ENCODE measurements around the gene CRLF1. TPM values are rescaled to one million over a fixed set of nuclear protein-coding genes. Genes with fewer than 3 reads are reported as not detected.
"Not testable (repeated sequence)": the region's sequence is repeated elsewhere in the genome, so short reads cannot be mapped to it uniquely, and the experiment has no call there.

Gene CRLF1
- total RNA-seq, 1 donor from 2014 or later, result 10.1 TPM

- DNase-seq (ENCODE audit: low spot score), result not testable (repeated sequence)
Measured at GRCh38 chr19:18592732-18593131, 13.9 kb downstream of the CRLF1 start.

- no peak for DNase-seq (ENCODE audit: low spot score)
Measured at GRCh38 chr19:18591735-18592385, 14.7 kb downstream of the CRLF1 start.

- peak; percentile 82 for DNase-seq (ENCODE audit: low spot score)
Measured at GRCh38 chr19:18590273-18591272, 16.0 kb downstream of the CRLF1 start.

GRCh38 chr19:18589380-18590272 lies 17.0 kb downstream of the CRLF1 start:
- peak; percentile 70 for DNase-seq (ENCODE audit: low spot score)

- peak; percentile 87 for DNase-seq (ENCODE audit: low spot score)
Measured at GRCh38 chr19:18588611-18589379, 17.8 kb downstream of the CRLF1 start, which contains the start of gene REX1BD. REX1BD (plus strand) TSS chr19:18588798; CDS start chr19:18588802, 4 bp downstream.

- no peak for DNase-seq (ENCODE audit: low spot score)
Measured at GRCh38 chr19:18587962-18588610, 18.5 kb downstream of the CRLF1 start.

- no peak for DNase-seq (ENCODE audit: low spot score)
Measured at GRCh38 chr19:18587561-18587960, 19.0 kb downstream of the CRLF1 start.

- DNase-seq (ENCODE audit: low spot score), result no peak
Measured at GRCh38 chr19:18586306-18586705, 20.3 kb downstream of the CRLF1 start.

GRCh38 chr19:18580311-18580710 lies 26.3 kb downstream of the CRLF1 start:
- DNase-seq (ENCODE audit: low spot score), result no peak

GRCh38 chr19:18577365-18577914 lies 29.2 kb downstream of the CRLF1 start:
- no peak for DNase-seq (ENCODE audit: low spot score)

- DNase-seq (ENCODE audit: low spot score), result no peak
Measured at GRCh38 chr19:18576383-18576782, 30.2 kb downstream of the CRLF1 start.

GRCh38 chr19:18574691-18575291 lies 31.8 kb downstream of the CRLF1 start:
- no peak for DNase-seq (ENCODE audit: low spot score)

- DNase-seq (ENCODE audit: low spot score), result peak; percentile 98
Measured at GRCh38 chr19:18571564-18572344, 34.8 kb downstream of the CRLF1 start, which contains the start of gene UBA52. UBA52 (plus strand) TSS chr19:18571857; CDS start chr19:18573301, 1,444 bp downstream.

GRCh38 chr19:18568367-18568766 lies 38.2 kb downstream of the CRLF1 start:
- no peak for DNase-seq (ENCODE audit: low spot score)

- no peak for DNase-seq (ENCODE audit: low spot score)
Measured at GRCh38 chr19:18566953-18567352, 39.6 kb downstream of the CRLF1 start.

- DNase-seq (ENCODE audit: low spot score), result peak; percentile 86
Measured at GRCh38 chr19:18562086-18562485, 44.5 kb downstream of the CRLF1 start.

- DNase-seq (ENCODE audit: low spot score), result no peak
Measured at GRCh38 chr19:18559685-18560084, 46.9 kb downstream of the CRLF1 start.

- no peak for DNase-seq (ENCODE audit: low spot score)
Measured at GRCh38 chr19:18558604-18559003, 48.0 kb downstream of the CRLF1 start.

- DNase-seq (ENCODE audit: low spot score), result no peak
Measured at GRCh38 chr19:18558202-18558555, 48.4 kb downstream of the CRLF1 start.

Measured in umbilical cord (tissue), 2 donors.